H1 (cell line): ENCODE data around the gene CHI3L1. TPM values are rescaled to one million over a fixed set of nuclear protein-coding genes. Genes with fewer than 3 reads are reported as not detected.

ENCODE experiments used
- CTCF ChIA-PET: fragments of 300-600 bp; sonication (Branson Sonifier 250); formaldehyde crosslinking; loops from one replicate; lab custom pipeline; 2021; ENCODE audit not compliant: partially characterized antibody; lab: Charles Lee
- POLR2A ChIA-PET: fragments of 300-600 bp; sonication (Branson Sonifier 250); formaldehyde crosslinking; loops from one replicate; lab custom pipeline; 2021; ENCODE audit warnings: inconsistent platforms; ENCODE audit not compliant: partially characterized antibody; lab: Charles Lee
- DNase-seq, 2 experiments: peaks; one replicate each; pipeline versions ENCODE4 v3.0.0 to v3.0.0-alpha.2; 2010 to 2022; ENCODE audit warnings: low spot score in 2 of 2, low read depth in 1 of 2, mixed read lengths in 1 of 2
- FAIRE-seq: peaks from 2 replicates; lab custom pipeline; 2011; peaks lifted over from hg19 to GRCh38; lab: Jason Lieb, UNC
- H2AFZ ChIP-seq: 2 replicates; pipeline ENCODE4 v1.8.1; 2012; ENCODE audit warnings: low read length, inconsistent platforms
- H2AK5ac ChIP-seq: 2 replicates; pipeline ENCODE4 v1.6.1; 2013; ENCODE audit warnings: low read depth, low read length
- H2BK120ac ChIP-seq: replicated peaks from 2 replicates; pipeline ENCODE3; 2013; ENCODE audit warnings: low read depth, low read length, inconsistent platforms
- H2BK12ac ChIP-seq: 2 replicates; pipeline ENCODE4 v1.6.1; 2013; ENCODE audit warnings: low read depth, low read length
- H2BK15ac ChIP-seq: 2 replicates; pipeline ENCODE4 v1.6.1; 2013; ENCODE audit warnings: low read length
- H2BK20ac ChIP-seq: 2 replicates; pipeline ENCODE4 v1.6.1; 2013; ENCODE audit warnings: low read length
- H2BK5ac ChIP-seq: 2 replicates; pipeline ENCODE4 v1.6.1; 2013; ENCODE audit warnings: low read depth, low read length
- H3K14ac ChIP-seq: 2 replicates; pipeline ENCODE4 v1.6.1; 2013; ENCODE audit warnings: inconsistent platforms; ENCODE audit not compliant: insufficient read length
- H3K18ac ChIP-seq: 2 replicates; pipeline ENCODE4 v1.6.1; 2013; ENCODE audit warnings: low read length; ENCODE audit errors: extremely low read depth
- H3K23ac ChIP-seq: 2 replicates; pipeline ENCODE4 v1.6.1; 2013; ENCODE audit warnings: inconsistent platforms; ENCODE audit not compliant: insufficient read length
- H3K23me2 ChIP-seq: 2 replicates; pipeline ENCODE4 v1.6.1; 2013; ENCODE audit warnings: low read depth, low read length
- H3K27ac ChIP-seq: 2 replicates; pipeline ENCODE4 v1.6.1; 2011; ENCODE audit warnings: low read depth, low read length, inconsistent platforms
- H3K27me3 ChIP-seq, 4 experiments: replicated peaks in 1 of 4; 1 replicate in 1 of 4; 2 replicates in 3 of 4; pipeline versions ENCODE4 v1.6.1 to v1.8.1; 2011 to 2013; ENCODE audit warnings: low read length in 3 of 4, mild to moderate bottlenecking in 3 of 4, inconsistent platforms in 2 of 4, mixed read lengths in 2 of 4, moderate library complexity in 1 of 4; ENCODE audit not compliant: control insufficient read depth in 3 of 4, insufficient read depth in 3 of 4; ENCODE audit errors: extremely low read depth in 1 of 4
- H3K36me3 ChIP-seq, 4 experiments: 2 replicates each; pipeline versions ENCODE4 v1.6.1 to v1.8.1; 2011 to 2013; ENCODE audit warnings: mild to moderate bottlenecking in 4 of 4, low read length in 3 of 4, moderate library complexity in 2 of 4, control low read depth in 1 of 4, inconsistent platforms in 1 of 4; ENCODE audit not compliant: insufficient read depth in 4 of 4, control insufficient read depth in 2 of 4
- H3K4ac ChIP-seq: replicated peaks from 2 replicates; pipeline ENCODE3; 2013; ENCODE audit warnings: low read length, low read depth, mixed read lengths, inconsistent platforms; ENCODE audit not compliant: insufficient read length
- H3K4me1 ChIP-seq, 4 experiments: replicated peaks in 1 of 4; 1 replicate in 1 of 4; 2 replicates in 3 of 4; pipeline versions ENCODE4 v1.6.1 to v1.8.1; 2011 to 2013; ENCODE audit warnings: low read length in 3 of 4, inconsistent platforms in 2 of 4, mixed read lengths in 1 of 4; ENCODE audit not compliant: insufficient read depth in 4 of 4, control insufficient read depth in 3 of 4
- H3K4me2 ChIP-seq, 2 experiments: 2 replicates each; pipeline versions ENCODE4 v1.6.1 to v1.8.1; 2011 to 2013; ENCODE audit warnings: low read depth in 2 of 2, low read length in 2 of 2, control low read depth in 1 of 2, inconsistent platforms in 1 of 2, mild to moderate bottlenecking in 1 of 2; ENCODE audit not compliant: insufficient read depth in 1 of 2
- H3K4me3 ChIP-seq, 4 experiments: fragments of 200-600, 300-600 bp in 1 of 4; sonication (generic), shearing (Covaris generic), sonication (Bioruptor Twin) in 1 of 4; 2 replicates each; pipeline versions ENCODE4 v1.5.1 to v1.8.1; 2011 to 2016; ENCODE audit warnings: low read length in 4 of 4, low read depth in 3 of 4, control low read depth in 2 of 4, inconsistent platforms in 2 of 4, mild to moderate bottlenecking in 2 of 4, mixed read lengths in 1 of 4, moderate library complexity in 1 of 4; ENCODE audit not compliant: insufficient read depth in 2 of 4; ENCODE audit errors: extremely low read depth in 1 of 4
- H3K56ac ChIP-seq: replicated peaks from 2 replicates; pipeline ENCODE3; 2013; ENCODE audit warnings: low read depth, mild to moderate bottlenecking, mixed read lengths, low read length, inconsistent platforms; ENCODE audit not compliant: insufficient read length
- H3K79me1 ChIP-seq: 2 replicates; pipeline ENCODE4 v1.6.1; 2013; ENCODE audit warnings: low read depth, low read length, control low read depth
- H3K79me2 ChIP-seq, 2 experiments: 2 replicates each; pipeline versions ENCODE4 v1.6.1 to v1.8.1; 2012 to 2013; ENCODE audit warnings: low read length in 2 of 2, mild to moderate bottlenecking in 2 of 2, inconsistent platforms in 1 of 2; ENCODE audit not compliant: insufficient read depth in 2 of 2, control insufficient read depth in 1 of 2
- H3K9ac ChIP-seq, 4 experiments: replicated peaks in 1 of 4; 1 replicate in 1 of 4; 2 replicates in 3 of 4; pipeline versions ENCODE4 v1.6.1 to v1.8.1; 2011 to 2013; ENCODE audit warnings: low read depth in 3 of 4, low read length in 3 of 4, control low read depth in 2 of 4, mild to moderate bottlenecking in 2 of 4, moderate library complexity in 2 of 4, inconsistent platforms in 1 of 4; ENCODE audit errors: extremely low read depth in 1 of 4
- H3K9me3 ChIP-seq, 2 experiments: 2 replicates each; pipeline versions ENCODE4 v1.6.1 to v1.8.1; 2012 to 2013; ENCODE audit warnings: mild to moderate bottlenecking in 2 of 2, moderate library complexity in 2 of 2, control low read depth in 1 of 2, inconsistent platforms in 1 of 2, low read depth in 1 of 2, low read length in 1 of 2, mixed read lengths in 1 of 2; ENCODE audit not compliant: insufficient read depth in 2 of 2
- H4K20me1 ChIP-seq, 2 experiments: replicated peaks in 1 of 2; 2 replicates each; pipeline versions ENCODE3 to v1.8.1; 2011 to 2013; ENCODE audit warnings: inconsistent platforms in 2 of 2, low read length in 2 of 2, mild to moderate bottlenecking in 1 of 2; ENCODE audit not compliant: insufficient read depth in 2 of 2, control insufficient read depth in 1 of 2
- H4K5ac ChIP-seq: 2 replicates; pipeline ENCODE4 v1.6.1; 2013; ENCODE audit warnings: low read length, low read depth, mixed read lengths, inconsistent platforms; ENCODE audit not compliant: insufficient read length
- H4K8ac ChIP-seq: 2 replicates; pipeline ENCODE4 v1.8.0; 2013; ENCODE audit warnings: mild to moderate bottlenecking, moderate library complexity, low read length, inconsistent platforms; ENCODE audit not compliant: insufficient read depth; ENCODE audit errors: extremely low read depth
- H4K91ac ChIP-seq: replicated peaks from 2 replicates; pipeline ENCODE3; 2013; ENCODE audit warnings: low read length, mixed read lengths, inconsistent platforms; ENCODE audit not compliant: insufficient read length
- BACH1 ChIP-seq: IDR thresholded peaks from 2 replicates; pipeline ENCODE4 v1.6.1; 2012; ENCODE audit warnings: low read length, improper control_type of control experiment
- CHD2 ChIP-seq: IDR thresholded peaks from 2 replicates; pipeline ENCODE4 v1.6.1; 2012; ENCODE audit warnings: low read length, improper control_type of control experiment
- JUN ChIP-seq: IDR thresholded peaks from 2 replicates; pipeline ENCODE4 v1.6.1; 2011; ENCODE audit warnings: low read depth, mild to moderate bottlenecking, improper control_type of control experiment, low read length
- RNF2 ChIP-seq: fragments of 200-900, 300-1000 bp; sonication (generic); IDR thresholded peaks from 2 replicates; pipeline ENCODE4 v1.7.1; 2016; ENCODE audit warnings: borderline replicate concordance, low read depth, mild to moderate bottlenecking, antibody characterized with exemption, low read length; ENCODE audit not compliant: poor library complexity, severe bottlenecking; ENCODE audit errors: missing control alignments
- SP1 ChIP-seq: IDR thresholded peaks from 2 replicates; pipeline ENCODE4 v1.6.1; 2011; ENCODE audit warnings: low read depth, low read length
- SP2 ChIP-seq: IDR thresholded peaks from 2 replicates; pipeline ENCODE4 v1.6.1; 2012; ENCODE audit warnings: mild to moderate bottlenecking, low read length, inconsistent platforms
- TAF7 ChIP-seq: optimal IDR thresholded peaks from 2 replicates; pipeline ENCODE3; 2011; ENCODE audit warnings: low read depth, mild to moderate bottlenecking, inconsistent platforms, low read length, moderate library complexity, borderline replicate concordance
- TBP ChIP-seq: IDR thresholded peaks from 2 replicates; pipeline ENCODE4 v1.6.1; 2011; ENCODE audit warnings: low read depth, low read length, improper control_type of control experiment
- TEAD4 ChIP-seq: IDR thresholded peaks from 2 replicates; pipeline ENCODE4 v1.6.1; 2012; ENCODE audit warnings: low read depth, low read length, inconsistent platforms, mixed read lengths
- WGBS, 2 experiments: shearing (Covaris generic) in 1 of 2; methylation state at CpG; one replicate each; pipeline versions ENCODE4 v1.1.6 to v1.1.7; 2013 to 2015; ENCODE audit warnings: low lambda C conversion rate in 2 of 2, mixed read lengths in 2 of 2, inconsistent platforms in 1 of 2, low coverage in 1 of 2, missing lambda C conversion rate in 1 of 2; ENCODE audit not compliant: insufficient replicate concordance in 2 of 2, insufficient coverage in 1 of 2, insufficient read length in 1 of 2; ENCODE audit errors: extremely low coverage in 1 of 2, missing lambda C conversion rate in 1 of 2; 5-methylcytosine and 5-hydroxymethylcytosine counted together
- polyA plus RNA-seq, 7 experiments: library from polyadenylated mRNA; depleted of rRNA in 3 of 7; stranded (reverse) in 5 of 7; unstranded in 2 of 7; fragments of >200 nt in 5 of 7; fragments of 200-250 nt in 2 of 7; gene quantifications; 1 replicate in 5 of 7; 2 replicates in 1 of 7; 4 replicates in 1 of 7; pipeline versions ENCODE4 v1.2.1 to v1.2.3, GENCODE V29; 2011 to 2013; ENCODE audit warnings: missing spikeins in 2 of 7, mixed read lengths in 2 of 7
- total RNA-seq: library from RNA; stranded (reverse); fragmentation: NEBNext Ultra II Directional; extraction: Animal tissue kit (Norgen Biotek cat#: 25700); gene quantifications from 2 replicates; pipeline ENCODE4 v1.2.1, GENCODE V29; 2021

CHI3L1 gene
- total and polyA plus RNA-seq, 2 of the 8 experiments (the other 6 are each of a cell fraction or from before 2014, with no cell fraction given) = 1.0 TPM; not detected in 1

GRCh38 chr1:203151362-203152157 lies 34.9 kb downstream of the CHI3L1 start:
- no peak for DNase-seq
- H3K9ac ChIP-seq = no peak overlapping the region

More at GRCh38 chr1:203151362-203152157, 34.9 kb downstream of the CHI3L1 start:
- Histone ChIP-seq H4K5ac (no peak overlapping the region), H4K20me1 (no peaks in the 10 kb centered on the region), H3K14ac (no peak overlapping the region), H3K27ac (no peak overlapping the region), H3K56ac (no peak overlapping the region), H3K23me2 (no peaks in the 10 kb centered on the region), H4K91ac (no peak overlapping the region), H2AFZ (no peak overlapping the region), H2AK5ac (peak overlapping the region; percentile 14; the same call in 1 of the 2 replicates), H3K4me3 (no peak overlapping the region), H3K4ac (no peak overlapping the region), H3K27me3 (no peaks in the 10 kb centered on the region), H2BK5ac (no peak overlapping the region), H3K79me1 (no peaks in the 10 kb centered on the region), H3K79me2 (no peaks in the 10 kb centered on the region), H2BK12ac (peak overlapping the region; percentile 55; the same call in 1 of the 2 replicates), H3K18ac (no peak overlapping the region), H3K36me3 (no peaks in the 10 kb centered on the region), H2BK15ac (0 out of 2 replicates have a peak overlapping the region, but pooled peaks have one; percentile 40), H3K4me1 (peaks cover 13 to 50% (median 27%) of the 10 kb centered on the region in 4 experiments), H2BK20ac (peak overlapping the region; percentile 25; the same call in 1 of the 2 replicates)
- no peak for FAIRE-seq
- 83% methylated on average over 9 of the region's 9 CpGs; no CpG with 5 or more reads in 1 of the 2 experiments for WGBS, 2 experiments
- ChIA-PET POLR2A (no interaction called here), CTCF (interaction anchor here (0.8 to 49.1 kb wide), 12 partner anchors 8 to 103 kb away, joined by 3 to 1071 read pairs (median 6); partner anchors contain the start of genes ADORA1, MYBPH, MYOG and PPFIA4)
- TF ChIP-seq TEAD4 (no peak), BACH1 (0 out of 2 replicates have a peak, but pooled peaks have one; percentile 24), CHD2 (no peak), TAF7 (no peak), RNF2 (no peak), JUN (no peak), SP2 (no peak), SP1 (no peak), TBP (no peak)
- TF ChIP-seq, all 59 proteins: peak for 1
- Histone ChIP-seq H3K4me2 (no peak overlapping the region), H3K9me3 (no peaks in the 10 kb centered on the region), H2BK120ac (no peak overlapping the region), H3K23ac (no peak overlapping the region), H4K8ac (no peak overlapping the region)
